Amniotic epithelial cell (primary cell): Measurements from ENCODE around the gene ETFA.

ENCODE experiments used
- DNase-seq: peaks from one replicate; pipeline ENCODE4 v3.0.0-alpha.2; 2010; ENCODE audit warnings: low read depth

The ETFA gene

DNA sequence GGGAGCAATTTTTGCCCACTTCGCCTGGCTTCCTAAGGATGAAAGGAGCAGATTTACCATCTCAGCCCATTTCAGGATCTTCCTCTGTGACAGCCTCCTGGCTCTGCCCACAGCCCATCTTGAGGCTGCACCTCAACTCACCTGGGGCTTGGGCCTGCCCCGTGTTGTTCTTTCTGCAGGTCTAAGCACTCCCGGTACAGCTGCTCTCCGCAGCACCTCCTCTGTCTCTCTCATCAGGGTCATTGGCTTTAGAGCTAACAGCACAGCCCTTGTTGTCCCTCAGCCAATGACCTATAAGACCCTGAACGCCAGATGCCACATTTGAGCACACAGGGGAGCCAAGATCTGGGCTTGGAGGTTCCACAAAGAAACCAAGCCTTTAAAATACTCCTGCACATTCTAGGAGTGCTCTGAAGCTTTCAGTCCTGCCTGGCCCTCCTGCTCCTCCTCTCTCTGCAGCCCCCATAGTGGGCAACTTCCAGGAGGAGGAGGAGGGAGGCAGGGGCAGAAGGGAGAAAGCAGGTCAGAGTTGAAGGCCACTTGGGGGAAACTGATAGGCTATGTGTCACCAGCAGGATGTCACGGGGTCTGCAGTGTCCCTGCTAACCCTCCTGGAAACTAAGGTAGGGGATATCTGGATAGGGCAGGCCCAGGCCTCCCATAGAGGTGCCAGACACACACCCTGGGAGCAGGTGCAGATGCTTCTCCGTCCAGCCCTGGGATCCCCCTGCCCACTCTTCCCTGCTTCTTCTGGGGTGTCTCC, 115.6 kb downstream of the ETFA start:
- DNase-seq, result no peak

DNA sequence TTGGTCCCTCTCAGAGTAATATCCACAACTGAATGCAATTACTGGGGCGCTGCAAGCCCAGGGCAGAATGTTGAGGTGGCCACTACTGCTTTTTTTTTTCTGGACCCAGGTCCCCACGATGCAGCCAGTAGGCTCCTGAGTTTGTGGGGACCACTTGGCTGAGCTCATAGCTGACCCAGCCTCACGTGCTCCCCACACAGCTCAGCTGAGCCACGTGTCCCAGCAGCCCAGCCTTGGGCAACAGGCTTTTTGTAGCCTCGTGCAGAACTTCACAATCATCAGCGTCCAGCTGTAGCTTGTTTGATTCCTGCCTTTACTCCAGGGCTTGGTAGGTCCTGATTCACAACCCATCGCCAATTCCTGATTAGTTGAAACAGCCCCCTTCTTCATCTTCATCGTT, 117.3 kb downstream of the ETFA start:
- no peak for DNase-seq

DNA sequence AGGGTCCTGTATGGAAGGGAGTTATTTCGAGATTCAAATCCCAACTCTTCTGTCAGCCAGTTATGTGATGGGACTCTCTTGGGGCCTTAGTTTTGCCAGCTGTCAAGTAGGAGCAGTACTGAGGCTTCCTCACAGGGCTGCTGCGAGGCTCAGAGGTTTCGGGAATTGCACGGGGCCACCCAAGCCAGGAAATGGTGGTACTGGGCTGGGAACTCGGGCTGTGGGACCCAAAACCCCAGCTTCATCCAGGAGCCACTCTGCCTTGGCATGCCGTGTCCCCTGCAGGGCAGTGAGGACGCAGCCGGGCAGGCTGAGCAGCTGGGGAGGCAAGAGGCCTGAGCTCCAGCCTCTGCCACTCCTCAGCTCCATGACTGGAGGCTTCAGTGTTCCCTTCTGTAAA, 118.6 kb downstream of the ETFA start:
- DNase-seq, result no peak

DNA sequence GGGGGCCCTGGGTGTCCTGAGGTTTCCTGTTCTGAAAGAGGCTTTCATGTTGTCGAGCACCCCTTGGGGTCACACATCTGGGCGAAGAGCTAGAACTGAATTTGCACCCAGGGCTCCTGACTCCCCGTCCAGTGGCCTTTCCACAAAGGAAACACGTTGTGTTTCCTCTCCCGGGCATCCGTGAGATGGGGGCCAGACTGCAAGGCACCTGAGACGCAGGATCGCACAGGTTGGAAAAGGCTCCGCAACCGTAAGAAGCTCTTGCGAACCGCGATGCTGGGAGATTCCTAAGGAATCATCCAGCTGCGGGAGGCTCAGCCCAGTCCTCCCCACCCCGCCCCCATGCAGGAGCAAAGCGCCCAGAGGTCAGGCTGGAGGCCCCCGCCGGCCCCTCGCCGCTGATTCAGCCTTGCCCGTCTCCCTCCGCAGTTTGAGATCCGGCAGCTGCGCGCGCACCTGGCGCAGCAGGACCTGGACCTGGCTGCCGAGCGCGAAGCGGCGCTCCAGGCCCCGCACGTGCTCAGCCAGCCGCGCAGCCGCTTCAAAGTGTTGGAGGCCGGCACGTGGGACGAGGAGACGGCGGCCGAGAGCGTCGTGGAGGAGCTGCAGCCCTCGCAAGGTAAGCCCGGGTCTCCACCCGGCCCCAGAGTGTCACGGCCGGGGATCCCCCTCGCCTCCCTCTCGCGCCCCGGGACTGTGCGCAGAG, 119.6 kb downstream of the ETFA start:
- no peak for DNase-seq

DNA sequence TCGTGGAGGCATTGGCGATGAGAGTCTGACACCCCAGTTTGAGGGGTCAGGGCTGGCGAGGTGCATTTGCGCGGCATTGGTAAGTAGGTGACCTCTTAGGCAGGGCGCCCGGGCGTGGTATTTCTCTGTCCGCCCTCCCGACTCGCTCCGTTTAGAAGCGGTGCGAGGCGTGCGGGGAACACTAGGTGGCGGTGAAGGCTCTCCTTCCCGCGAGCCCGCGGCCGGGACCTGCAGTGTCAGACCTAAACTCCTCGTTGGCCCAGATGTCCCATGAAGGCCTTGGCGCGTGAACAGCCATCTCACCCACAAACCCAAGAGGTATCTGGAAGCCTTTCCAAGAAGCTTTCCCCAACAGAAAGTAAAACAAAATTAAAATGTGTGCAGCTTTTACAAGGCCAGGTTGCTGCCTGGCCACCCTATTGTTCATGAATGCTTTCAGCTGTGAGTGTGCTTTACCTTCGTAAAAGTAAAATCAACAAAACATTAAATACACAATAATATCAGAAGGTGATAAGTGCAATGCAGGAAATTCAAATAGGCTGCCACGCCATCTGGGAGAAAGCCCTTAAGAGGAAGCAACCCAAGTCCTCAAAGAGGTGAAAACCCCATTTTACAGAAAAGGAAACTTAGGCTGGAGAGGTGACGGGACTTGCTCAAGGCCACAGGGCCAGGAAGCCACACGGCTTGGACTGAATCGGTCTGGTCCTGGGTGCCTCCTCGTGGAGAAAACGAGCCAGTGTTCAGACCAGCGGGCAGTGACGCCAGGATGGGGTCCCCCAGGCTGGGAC, 120.3 kb downstream of the ETFA start:
- DNase-seq, result peak; percentile 41

DNA sequence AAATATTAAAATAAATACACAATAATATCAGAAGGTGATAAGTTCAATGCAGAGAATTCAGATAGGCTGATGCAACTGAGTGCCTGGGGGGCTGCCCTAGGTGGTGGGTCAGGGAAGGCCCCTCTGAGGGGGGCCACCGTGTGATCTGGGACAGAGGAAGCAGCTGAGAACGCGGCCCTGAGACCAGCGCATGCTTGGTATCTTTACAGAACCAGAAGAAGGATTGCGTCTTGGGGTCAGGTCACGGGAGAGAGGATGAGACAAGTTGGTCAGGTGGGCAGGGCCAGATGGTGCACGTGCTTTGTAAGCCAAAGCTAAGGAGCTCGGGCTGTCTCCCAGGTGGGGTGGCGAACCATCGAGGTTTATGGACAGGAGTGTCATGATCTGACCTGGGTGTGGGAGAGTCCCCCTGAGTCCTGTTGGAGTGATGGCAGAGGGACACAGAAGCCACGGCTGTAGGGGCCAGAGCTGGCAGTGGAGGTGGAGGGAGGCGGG, 121.2 kb downstream of the ETFA start:
- DNase-seq, result peak; percentile 15

DNA sequence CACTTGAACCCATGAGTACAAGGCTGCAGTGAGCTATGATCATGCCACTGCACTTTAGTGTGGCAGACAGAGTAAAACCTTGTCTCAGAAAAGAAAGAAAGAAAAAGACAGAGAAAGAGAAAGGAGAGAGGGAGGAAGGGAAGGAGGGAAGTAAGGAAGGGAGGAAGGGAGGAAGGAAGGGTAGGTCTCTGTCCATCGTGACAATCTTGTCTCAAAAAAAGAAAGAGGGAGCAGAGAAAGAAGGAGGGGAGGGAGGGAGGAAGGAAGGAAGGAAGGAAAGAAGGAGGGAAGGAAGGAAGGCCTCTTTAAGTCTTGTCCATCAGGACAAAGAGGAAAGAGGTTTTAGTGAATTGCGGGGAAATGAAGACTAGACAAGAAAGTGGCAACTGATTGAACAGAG, 122.2 kb downstream of the ETFA start:
- DNase-seq, result no peak

DNA sequence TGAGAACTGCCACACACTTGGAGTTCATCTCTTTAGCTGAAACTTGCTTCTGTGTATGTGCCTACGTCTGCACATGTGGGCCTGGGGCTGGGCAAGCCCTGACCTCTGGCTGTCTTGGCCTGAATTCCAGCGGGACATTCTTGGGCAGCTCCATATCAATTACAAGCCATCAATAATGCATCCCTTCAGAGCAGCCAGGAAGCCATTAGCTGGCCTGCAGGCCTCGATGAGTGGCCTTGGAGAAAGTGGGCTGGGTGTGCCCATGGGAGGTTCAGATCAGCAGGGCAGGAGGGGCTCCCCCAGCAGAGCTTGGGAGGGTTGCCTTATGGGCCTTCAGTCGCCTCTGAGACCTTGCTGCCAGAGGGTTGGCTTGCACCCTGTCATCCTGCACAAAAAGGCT, 124.1 kb downstream of the ETFA start:
- no peak for DNase-seq

DNA sequence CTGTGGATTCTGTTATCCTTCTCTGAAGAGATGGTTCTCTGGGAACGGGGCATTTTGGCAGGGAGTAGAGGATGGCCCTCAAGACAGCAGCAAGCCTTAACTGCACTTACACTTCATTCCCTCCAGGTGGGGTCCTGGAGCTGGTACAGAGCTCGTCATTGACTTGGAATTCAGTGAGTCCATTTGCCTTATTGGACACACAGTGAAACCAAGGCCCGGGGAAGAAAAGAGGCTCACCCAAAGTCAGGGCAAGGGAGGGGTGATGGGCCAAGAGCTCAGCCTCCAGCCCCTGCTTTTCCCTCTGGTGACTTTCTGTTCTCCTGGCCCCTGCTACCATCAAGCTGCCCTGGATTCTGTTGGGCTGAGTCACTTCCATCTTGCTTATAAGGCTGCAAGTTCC, 125.6 kb downstream of the ETFA start:
- peak; percentile 74 for DNase-seq

DNA sequence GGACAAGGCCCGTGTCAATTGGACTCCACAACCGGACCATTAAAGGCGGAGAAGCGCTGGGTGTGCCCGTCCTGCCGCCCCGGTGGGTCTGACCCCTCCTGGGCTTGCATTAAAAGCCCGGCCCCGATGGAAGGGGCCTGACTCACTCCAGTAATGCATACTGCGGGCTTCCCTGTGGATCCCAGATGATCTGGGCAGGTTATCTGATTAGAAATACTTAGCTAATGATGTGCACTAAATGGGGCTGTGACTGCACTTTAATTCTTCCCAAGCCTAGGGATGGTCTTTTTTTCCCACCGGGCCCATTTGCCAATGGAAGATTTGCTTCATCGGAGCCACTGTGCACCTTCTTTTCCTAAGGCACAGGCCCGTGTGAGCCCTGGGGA, 126.6 kb downstream of the ETFA start:
- DNase-seq, result no peak

DNA sequence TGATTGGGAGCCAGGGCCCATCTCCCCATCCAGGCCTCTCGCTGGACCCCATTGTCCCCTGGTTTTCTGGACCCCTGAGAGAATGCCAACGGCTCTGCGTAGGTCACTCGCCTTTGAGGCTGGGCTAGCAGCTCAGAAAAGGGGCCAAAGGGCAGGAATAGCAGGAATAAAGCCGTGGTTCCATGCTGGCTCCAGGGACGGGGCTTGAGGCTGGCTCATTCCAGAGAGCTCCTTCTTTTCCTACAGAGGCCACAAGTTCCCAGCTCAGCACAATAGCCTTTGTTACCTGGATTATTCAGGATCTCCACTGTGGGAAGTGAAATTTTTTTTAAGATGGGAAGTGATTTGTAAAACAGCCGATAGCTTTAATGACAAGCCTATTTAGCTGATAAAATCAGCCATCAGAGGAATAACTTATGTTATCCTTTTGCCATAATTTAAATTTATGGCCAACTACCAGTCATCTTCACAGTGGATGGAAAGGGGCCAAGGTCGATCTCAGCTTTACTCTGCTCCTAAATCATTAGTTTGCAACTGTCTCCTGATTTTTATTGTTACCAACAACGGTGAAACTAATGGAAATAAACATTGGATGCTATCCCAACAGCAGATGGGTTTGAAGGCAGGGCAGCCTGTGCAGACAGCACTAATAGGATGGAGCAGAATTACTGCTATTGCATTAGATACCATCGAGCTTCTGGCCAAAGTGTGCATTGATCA, 127.2 kb downstream of the ETFA start:
- no peak for DNase-seq

DNA sequence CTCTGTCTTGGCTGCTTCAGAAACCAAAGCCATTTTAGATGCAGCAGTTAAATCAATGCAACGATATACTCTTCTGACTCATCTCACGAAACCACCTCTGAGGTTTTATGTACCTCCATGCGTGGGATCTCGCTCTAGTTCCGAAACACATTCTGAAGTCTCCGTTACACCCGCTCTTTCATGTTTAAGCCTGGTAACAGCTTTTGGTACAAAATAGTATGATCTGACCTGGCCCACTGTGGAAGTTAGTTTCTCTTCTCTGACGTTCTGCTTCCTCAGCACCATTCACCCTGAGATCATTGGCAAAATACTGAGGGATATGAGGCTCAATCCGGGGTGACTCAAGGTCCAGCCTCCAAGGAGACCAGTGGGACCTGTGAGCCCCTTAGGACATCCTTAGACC, 129.6 kb downstream of the ETFA start:
- DNase-seq, result no peak

DNA sequence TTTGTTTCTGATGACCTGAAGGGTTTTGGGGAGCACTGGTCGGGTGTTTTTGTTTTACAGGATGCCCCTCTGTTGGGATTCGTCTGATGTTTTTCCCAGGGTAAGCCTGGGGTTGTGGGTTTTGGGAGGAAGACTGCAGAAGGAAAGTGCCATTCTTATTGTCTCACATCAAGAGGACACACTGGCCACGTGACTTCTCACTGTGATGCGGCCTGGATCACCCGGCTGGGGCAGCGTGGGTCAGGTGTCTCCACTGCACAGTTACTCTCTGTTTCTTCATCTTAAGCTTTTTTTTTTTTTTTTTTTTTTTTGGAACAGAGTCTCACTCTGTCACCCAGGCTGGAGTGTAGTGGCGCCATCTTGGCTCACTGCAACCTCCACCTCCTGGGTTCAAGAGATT, 130.9 kb downstream of the ETFA start:
- DNase-seq, result no peak

DNA sequence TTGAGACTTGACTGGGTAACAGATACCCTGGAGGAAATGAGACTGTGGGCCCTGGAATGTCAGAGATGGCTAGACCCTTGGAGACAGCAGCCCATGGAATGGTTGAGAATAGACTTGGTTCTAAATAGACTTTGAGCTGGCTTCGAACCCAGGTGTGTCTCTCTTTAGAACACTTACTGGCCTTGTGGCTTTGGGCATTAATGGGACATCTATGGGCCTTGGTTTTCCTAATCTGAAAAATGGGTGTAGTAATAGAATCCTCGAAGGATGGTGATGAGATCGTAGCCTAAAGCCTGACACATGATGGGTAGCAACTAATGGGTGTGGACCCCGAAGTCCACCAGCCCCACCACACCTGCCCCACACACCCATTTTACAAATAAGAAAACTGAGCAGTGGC, 132.2 kb downstream of the ETFA start:
- DNase-seq, result no peak

DNA sequence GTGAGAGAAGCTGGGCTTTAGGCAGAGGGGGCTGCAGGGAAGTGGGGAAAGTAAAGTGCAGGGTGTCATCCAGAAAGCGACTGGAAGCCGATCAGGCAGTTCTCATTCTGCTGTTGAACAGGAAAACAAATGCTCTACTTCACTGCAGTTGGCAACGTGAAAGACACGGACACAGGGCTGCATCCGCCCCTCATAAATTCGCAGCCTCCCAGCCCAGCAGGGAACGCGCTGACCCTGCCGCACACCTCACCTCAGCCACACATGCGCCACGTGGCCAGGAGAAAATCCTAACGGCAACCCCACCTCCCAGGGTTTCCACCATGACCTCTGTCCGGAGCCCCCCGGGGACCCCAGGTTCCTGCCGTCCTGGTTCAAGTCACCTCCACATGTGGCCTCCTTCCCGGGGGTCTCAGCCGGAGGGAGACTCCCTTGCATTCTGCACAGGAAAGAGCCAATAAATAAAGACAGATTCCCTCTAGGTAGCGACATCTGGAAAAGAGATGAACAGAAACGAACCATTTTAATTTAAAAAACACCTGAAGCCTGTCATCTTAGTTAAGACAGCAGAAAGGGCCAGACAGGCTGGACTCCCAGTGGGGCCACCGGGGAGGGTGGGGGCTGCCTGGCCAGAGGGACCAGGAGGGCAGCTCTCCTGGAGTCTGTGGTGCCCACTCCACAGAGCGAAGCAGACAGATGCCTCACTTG, 132.8 kb downstream of the ETFA start:
- DNase-seq, result no peak

DNA sequence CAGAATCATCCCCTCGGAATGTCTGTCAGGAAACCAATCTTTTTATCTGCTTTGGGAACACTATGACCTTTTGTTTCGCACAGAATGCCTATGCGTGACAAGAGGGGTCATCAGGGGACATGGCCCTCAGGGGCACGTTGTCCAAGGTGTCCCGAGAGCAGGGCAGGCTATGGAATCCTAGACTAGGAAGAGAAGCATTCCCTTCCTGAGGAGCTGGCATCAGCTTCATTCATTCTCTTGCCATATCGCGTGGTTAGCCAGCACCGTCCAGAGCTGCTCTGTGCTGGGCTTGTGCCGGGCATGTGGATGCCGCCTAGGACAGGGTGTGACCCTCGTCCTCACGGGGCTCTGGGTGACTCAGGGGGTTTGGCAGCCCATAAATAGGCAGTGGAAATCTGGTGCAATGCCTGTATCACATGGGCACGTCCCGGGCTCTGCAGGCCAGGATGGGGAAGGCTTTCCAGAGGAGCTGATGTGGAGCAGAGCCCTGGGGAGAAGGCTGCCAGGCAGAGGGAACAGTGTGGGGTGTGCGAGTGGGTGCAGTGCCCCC, 133.7 kb downstream of the ETFA start:
- peak; percentile 51 for DNase-seq

DNA sequence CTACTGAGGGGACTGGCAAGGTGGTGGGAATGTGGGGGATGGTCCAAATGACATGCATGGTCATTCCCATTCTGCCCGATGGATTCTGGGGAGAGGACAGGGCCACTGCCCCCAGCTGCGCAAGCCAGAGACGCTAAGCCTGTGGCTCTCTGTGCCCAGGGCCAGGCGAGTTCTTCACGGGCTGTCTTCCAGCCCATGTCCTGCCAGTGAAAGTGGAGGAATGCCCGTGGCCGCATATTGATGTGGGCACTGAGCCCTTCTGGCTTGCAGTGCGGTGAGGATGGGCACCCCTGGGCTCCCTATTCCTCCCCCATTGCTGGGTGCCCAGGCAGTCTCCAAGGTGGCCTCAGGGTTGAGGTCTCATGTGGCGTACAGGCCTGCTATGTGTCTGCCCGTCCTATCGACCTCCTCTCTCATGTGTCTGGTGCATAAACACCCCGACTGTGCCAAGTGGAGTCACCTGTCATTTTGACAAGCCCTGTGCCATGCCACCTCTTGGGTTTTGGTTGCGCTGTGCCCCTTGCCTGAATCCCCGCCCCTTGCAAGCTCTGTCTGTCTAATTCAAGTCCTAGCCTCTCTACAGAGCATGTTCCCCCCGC, 134.7 kb downstream of the ETFA start:
- no peak for DNase-seq

DNA sequence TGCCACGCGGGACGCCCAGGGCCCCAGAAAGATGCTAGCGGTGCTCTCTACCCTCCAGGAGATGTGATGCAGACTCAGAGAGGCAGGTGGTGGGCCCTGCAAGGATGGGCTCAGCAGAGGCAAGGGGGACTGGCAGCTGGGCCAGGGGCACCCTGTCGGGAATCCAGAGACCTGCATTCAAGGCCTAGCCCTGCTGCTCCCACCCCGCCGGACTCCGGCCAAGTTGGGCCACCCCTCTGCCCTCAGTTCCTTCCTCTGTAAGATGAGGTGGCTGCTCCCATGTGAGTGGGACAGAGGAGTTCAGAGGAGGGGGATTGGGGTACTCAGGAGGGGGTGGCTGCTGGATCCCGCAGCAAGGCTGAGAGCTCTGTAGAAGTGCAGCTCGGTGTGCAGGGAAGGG, 135.2 kb downstream of the ETFA start:
- no peak for DNase-seq

DNA sequence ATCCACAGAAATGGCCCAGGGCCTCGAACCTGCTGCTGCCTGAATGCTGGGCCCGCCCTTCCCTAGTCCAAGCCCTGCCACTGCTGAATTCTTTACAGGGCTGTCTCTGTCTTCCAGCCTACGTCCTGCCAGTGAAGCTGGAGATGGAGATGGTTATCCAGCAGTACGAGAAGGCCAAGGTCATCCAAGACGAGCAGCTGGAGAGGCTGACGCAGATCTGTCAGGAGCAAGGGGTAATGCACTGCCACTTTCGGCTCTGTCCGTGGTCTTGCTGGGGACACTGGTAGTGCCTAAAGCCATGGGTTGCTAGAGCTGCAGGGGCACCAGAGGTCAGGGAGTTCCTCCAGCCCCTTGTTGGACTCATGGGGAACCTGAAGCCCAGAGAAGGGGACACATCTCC, 135.8 kb downstream of the ETFA start:
- no peak for DNase-seq

DNA sequence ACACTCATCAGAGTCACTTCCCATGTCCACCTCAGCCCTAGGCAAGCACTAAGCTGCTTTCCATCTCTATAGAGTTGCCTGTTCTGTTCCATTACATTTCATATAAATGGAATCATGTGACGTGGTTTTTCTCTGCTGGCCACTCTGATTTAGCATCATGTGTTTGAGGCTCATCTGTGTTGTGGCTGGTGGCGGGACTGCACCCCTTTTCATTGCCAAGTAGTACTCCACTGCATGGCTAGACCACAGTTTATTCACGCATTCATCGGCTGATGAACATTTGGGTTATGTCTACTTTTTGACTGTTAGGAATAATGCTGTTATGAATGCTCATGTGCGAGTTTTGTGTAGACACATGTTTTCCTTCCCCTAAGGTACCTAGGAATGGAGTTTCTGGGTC, 136.6 kb downstream of the ETFA start:
- no peak for DNase-seq

DNA sequence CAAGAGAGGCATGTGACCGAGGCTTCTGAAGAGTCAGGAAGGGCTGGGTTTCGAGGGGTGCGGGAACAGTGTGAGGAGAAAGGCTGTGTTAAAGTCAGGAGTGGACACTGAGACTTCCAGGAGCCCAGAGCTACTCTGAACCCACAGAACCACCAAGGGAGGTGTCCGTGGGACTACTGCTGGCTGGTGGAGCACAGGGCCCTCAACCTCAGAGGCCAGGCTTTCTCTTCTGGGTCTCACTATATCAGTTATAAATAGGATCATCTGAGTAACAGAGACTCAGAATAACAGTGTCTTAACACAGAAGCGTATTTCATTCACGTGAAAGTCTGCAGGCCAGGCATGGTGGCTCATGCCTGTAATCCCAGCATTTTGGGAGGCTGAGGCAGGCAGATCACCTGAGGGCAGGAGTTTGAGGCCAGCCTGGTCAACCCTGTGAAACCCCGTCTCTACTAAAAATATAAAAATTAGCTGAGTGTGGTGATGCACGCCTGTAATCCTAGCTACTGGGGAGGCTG, 137.9 kb downstream of the ETFA start:
- no peak for DNase-seq
